Upper lobe of right lung (tissue), 1 donor: ENCODE measurements around the gene INHBE. TPM values are rescaled to one million over a fixed set of nuclear protein-coding genes. Genes with fewer than 3 reads are reported as not detected.
"Not testable (repeated sequence)": the region's sequence is repeated elsewhere in the genome, so short reads cannot be mapped to it uniquely, and the experiment has no call there.

Source experiments
- ATAC-seq: fragments of 200-7000 bp; cut with Tn5 transposase; one replicate; pipeline ENCODE4 v1.9.1; 2020; ENCODE audit warnings: mild to moderate bottlenecking, moderate library complexity
- DNase-seq: peaks from one replicate; pipeline ENCODE4 v3.0.0-alpha.2; 2020
- H3K27ac ChIP-seq: fragments of 200-600 bp; one replicate; pipeline ENCODE4 v1.8.0; 2022
- H3K27me3 ChIP-seq: fragments of 200-600 bp; one replicate; pipeline ENCODE4 v1.8.0; 2022; ENCODE audit warnings: mild to moderate bottlenecking
- H3K36me3 ChIP-seq: fragments of 200-600 bp; one replicate; pipeline ENCODE4 v1.8.0; 2022
- H3K4me1 ChIP-seq: fragments of 200-600 bp; one replicate; pipeline ENCODE4 v1.8.0; 2022
- H3K4me3 ChIP-seq: fragments of 200-600 bp; one replicate; pipeline ENCODE4 v1.8.0; 2022; ENCODE audit warnings: mild to moderate bottlenecking
- H3K9me3 ChIP-seq: fragments of 200-600 bp; one replicate; pipeline ENCODE4 v1.8.0; 2022
- CTCF ChIP-seq: fragments of 200-600 bp; IDR thresholded peaks from one replicate; pipeline ENCODE4 v1.8.0; 2022; ENCODE audit warnings: antibody characterized with exemption
- intact Hi-C: fragments of 100-400 bp; cut with DNase I; formaldehyde crosslinking; loops from one replicate; pipeline ENCODE4 v1.11.0; 2022
- total RNA-seq: library from RNA; stranded (reverse); fragmentation: NEBNext Ultra II Directional; extraction: Animal tissue kit (Norgen Biotek cat#: 25700); gene quantifications from one replicate; pipeline ENCODE4 v1.2.1, GENCODE V29; 2021
- donor health status: DM: no; HTN: yes; CAD: no; lungs with severe emphysema.

The INHBE gene
- total RNA-seq, 1 donor from 2014 or later, result not detected

GRCh38 chr12:57438400-57438799 lies 16.7 kb upstream of the INHBE start:
- peaks cover 6% of the 10 kb centered on the region for H3K9me3 ChIP-seq
- no peak for ATAC-seq
- no peak for TF ChIP-seq CTCF
- H3K4me1 ChIP-seq, result no peaks in the 10 kb centered on the region
- intact Hi-C loops, result no loop called here
- no peak overlapping the region for H3K4me3 ChIP-seq
- H3K27ac ChIP-seq, result no peak overlapping the region
- no peak for DNase-seq
- H3K27me3 ChIP-seq, result no peaks in the 10 kb centered on the region
- no peaks in the 10 kb centered on the region for H3K36me3 ChIP-seq

- intact Hi-C loops, result no loop called here
- ATAC-seq (no peak), DNase-seq (no peak)
- Histone ChIP-seq H3K4me3 (no peak overlapping the region), H3K9me3 (peaks cover 6% of the 10 kb centered on the region), H3K27me3 (no peaks in the 10 kb centered on the region), H3K36me3 (no peaks in the 10 kb centered on the region), H3K27ac (no peak overlapping the region), H3K4me1 (no peaks in the 10 kb centered on the region)
- no peak for TF ChIP-seq CTCF
Measured at GRCh38 chr12:57439762-57440266, 15.3 kb upstream of the INHBE start.

- H3K9me3 ChIP-seq, H3K27me3 ChIP-seq, H3K4me3 ChIP-seq, ATAC-seq, DNase-seq, H3K27ac ChIP-seq, intact Hi-C loops, H3K36me3 ChIP-seq, H3K4me1 ChIP-seq: not testable (repeated sequence)
Measured at GRCh38 chr12:57441393-57441792, 13.7 kb upstream of the INHBE start.

GRCh38 chr12:57441846-57442427 lies 13.2 kb upstream of the INHBE start:
- DNase-seq (no peak), ATAC-seq (no peak)
- TF ChIP-seq CTCF, result no peak
- Histone ChIP-seq H3K27me3 (no peaks in the 10 kb centered on the region), H3K4me1 (no peaks in the 10 kb centered on the region), H3K36me3 (no peaks in the 10 kb centered on the region), H3K9me3 (peaks cover 6% of the 10 kb centered on the region), H3K4me3 (no peak overlapping the region), H3K27ac (no peak overlapping the region)
- intact Hi-C loops, result no loop called here

GRCh38 chr12:57444337-57444736 lies 10.8 kb upstream of the INHBE start:
- ATAC-seq, H3K36me3 ChIP-seq, H3K4me3 ChIP-seq, H3K27me3 ChIP-seq, H3K9me3 ChIP-seq, H3K4me1 ChIP-seq, DNase-seq, H3K27ac ChIP-seq, intact Hi-C loops: not testable (repeated sequence)

GRCh38 chr12:57444744-57445143 lies 10.4 kb upstream of the INHBE start:
- H3K9me3 ChIP-seq, result peaks cover 6% of the 10 kb centered on the region
- intact Hi-C loops, result no loop called here
- DNase-seq (no peak), ATAC-seq (no peak)
- no peaks in the 10 kb centered on the region for H3K27me3 ChIP-seq
- H3K36me3 ChIP-seq, result no peaks in the 10 kb centered on the region
- no peak overlapping the region for H3K4me3 ChIP-seq
- H3K4me1 ChIP-seq, result no peaks in the 10 kb centered on the region
- no peak for TF ChIP-seq CTCF
- H3K27ac ChIP-seq, result no peak overlapping the region
